HEK293 (cell line): ENCODE results near the gene CNTN4.

ENCODE experiments used
- CTCF ChIA-PET: fragments of 350-600 bp; formaldehyde crosslinking; extraction: SDS; loops from one replicate; lab custom pipeline; 2021; ENCODE audit warnings: antibody characterized with exemption; lab: Yijun Ruan, JAX
- POLR2A ChIA-PET: fragments of 300-600 bp; formaldehyde crosslinking; extraction: SDS; loops from one replicate; lab custom pipeline; 2020; ENCODE audit warnings: antibody characterized with exemption, inconsistent platforms; lab: Yijun Ruan, JAX
- H3K27ac ChIP-seq: fragments of 200-500 bp; sonication (Bioruptor generic); 2 replicates; pipeline ENCODE4 v1.5.1; 2014; ENCODE audit warnings: low read depth, low read length, control low read depth, inconsistent platforms; ENCODE audit errors: extremely low read depth
- H3K36me3 ChIP-seq, 2 experiments: fragments of 200-500 bp in 1 of 2; sonication (Bioruptor generic) in 1 of 2; 1 replicate in 1 of 2; 2 replicates in 1 of 2; pipeline ENCODE4 v1.5.1; 2014 to 2017; ENCODE audit warnings: inconsistent platforms in 2 of 2, low read length in 2 of 2; ENCODE audit not compliant: control insufficient read depth in 2 of 2, insufficient read depth in 1 of 2
- H3K4me1 ChIP-seq: fragments of 200-500 bp; sonication (Bioruptor generic); 2 replicates; pipeline ENCODE4 v1.5.1; 2014; ENCODE audit warnings: mild to moderate bottlenecking, low read length, inconsistent platforms; ENCODE audit not compliant: control insufficient read depth, insufficient read depth
- H3K4me3 ChIP-seq: 2 replicates; pipeline ENCODE4 v1.5.1; 2011; ENCODE audit warnings: low read depth, mild to moderate bottlenecking, control low read depth, low read length, moderate library complexity
- H3K9me3 ChIP-seq: fragments of 200-500 bp; sonication (Bioruptor generic); 2 replicates; pipeline ENCODE4 v1.5.1; 2014; ENCODE audit warnings: low read depth, low read length, inconsistent platforms; ENCODE audit not compliant: control insufficient read depth, insufficient read depth
- TCF7L2 ChIP-seq: IDR thresholded peaks from 2 replicates; pipeline ENCODE4 v1.6.1; 2011; ENCODE audit warnings: low read depth, mild to moderate bottlenecking, inconsistent platforms, low read length, moderate library complexity, borderline replicate concordance
- ZEB2 ChIP-seq: fragments of 450-650 bp; formaldehyde crosslinking; IDR thresholded peaks from 2 replicates; pipeline ENCODE4 v1.5.1; 2016; ENCODE audit warnings: missing biosample characterization, missing genetic modification characterization
- ZFP3 ChIP-seq: fragments of 450-650 bp; formaldehyde crosslinking; IDR thresholded peaks from 2 replicates; pipeline ENCODE4 v1.5.1; 2016; ENCODE audit warnings: low read depth, missing biosample characterization, missing genetic modification characterization
- ZNF132 ChIP-seq: fragments of 450-650 bp; formaldehyde crosslinking; IDR thresholded peaks from 2 replicates; pipeline ENCODE4 v1.5.1; 2017; ENCODE audit warnings: missing biosample characterization, missing genetic modification characterization, borderline replicate concordance
- ZNF169 ChIP-seq: fragments of 450-650 bp; formaldehyde crosslinking; IDR thresholded peaks from 2 replicates; pipeline ENCODE4 v1.5.1; 2016; ENCODE audit warnings: missing biosample characterization, missing genetic modification characterization
- ZNF2 ChIP-seq: fragments of 450-650 bp; formaldehyde crosslinking; IDR thresholded peaks from 2 replicates; pipeline ENCODE4 v1.5.1; 2016; ENCODE audit warnings: missing biosample characterization, missing genetic modification characterization
- ZNF311 ChIP-seq: fragments of 450-650 bp; formaldehyde crosslinking; IDR thresholded peaks from 2 replicates; pipeline ENCODE4 v1.5.1; 2017; ENCODE audit warnings: missing biosample characterization, missing genetic modification characterization, borderline replicate concordance
- ZNF350 ChIP-seq: fragments of 450-650 bp; formaldehyde crosslinking; IDR thresholded peaks from 2 replicates; pipeline ENCODE4 v1.5.0; 2017; ENCODE audit warnings: missing biosample characterization, mild to moderate bottlenecking, missing genetic modification characterization
- ZNF416 ChIP-seq: fragments of 450-650 bp; formaldehyde crosslinking; IDR thresholded peaks from 2 replicates; pipeline ENCODE4 v1.5.1; 2016; ENCODE audit warnings: missing biosample characterization, missing genetic modification characterization
- ZNF549 ChIP-seq: fragments of 450-650 bp; IDR thresholded peaks from 2 replicates; pipeline ENCODE4 v1.5.1; 2018; ENCODE audit warnings: missing biosample characterization, missing genetic modification characterization, mild to moderate bottlenecking, inconsistent platforms, moderate library complexity
- ZNF791 ChIP-seq: fragments of 450-650 bp; formaldehyde crosslinking; IDR thresholded peaks from 2 replicates; pipeline ENCODE4 v1.5.1; 2016; ENCODE audit warnings: missing biosample characterization, missing genetic modification characterization
- TF ChIP-seq, protein P1 (sequence below): fragments of 450-650 bp; formaldehyde crosslinking; IDR thresholded peaks from 2 replicates; pipeline ENCODE4 v1.5.1; 2016; ENCODE audit warnings: missing biosample characterization, missing genetic modification characterization, low read depth
- TF ChIP-seq, protein P2 (sequence below): fragments of 450-650 bp; formaldehyde crosslinking; IDR thresholded peaks from 2 replicates; pipeline ENCODE4 v1.5.1; 2017; ENCODE audit warnings: missing biosample characterization, missing genetic modification characterization
- TF ChIP-seq, protein P3 (sequence below): fragments of 450-650 bp; formaldehyde crosslinking; IDR thresholded peaks from 2 replicates; pipeline ENCODE4 v1.5.1; 2017; ENCODE audit warnings: missing biosample characterization, mild to moderate bottlenecking, missing genetic modification characterization, moderate library complexity
- TF ChIP-seq, protein P4 (sequence below): fragments of 450-650 bp; formaldehyde crosslinking; IDR thresholded peaks from 2 replicates; pipeline ENCODE4 v1.5.1; 2016; ENCODE audit warnings: missing biosample characterization, missing genetic modification characterization
- TF ChIP-seq, protein P5 (sequence below): fragments of 450-650 bp; IDR thresholded peaks from 2 replicates; pipeline ENCODE4 v1.5.1; 2018; ENCODE audit warnings: missing biosample characterization, missing genetic modification characterization
- TF ChIP-seq, protein P6 (sequence below): fragments of 450-650 bp; formaldehyde crosslinking; IDR thresholded peaks from 2 replicates; pipeline ENCODE4 v1.5.1; 2016; ENCODE audit warnings: missing biosample characterization, missing genetic modification characterization
- TF ChIP-seq, protein P7 (sequence below): fragments of 450-650 bp; formaldehyde crosslinking; IDR thresholded peaks from 2 replicates; pipeline ENCODE4 v1.5.1; 2016; ENCODE audit warnings: missing biosample characterization, missing genetic modification characterization

Gene CNTN4

DNA sequence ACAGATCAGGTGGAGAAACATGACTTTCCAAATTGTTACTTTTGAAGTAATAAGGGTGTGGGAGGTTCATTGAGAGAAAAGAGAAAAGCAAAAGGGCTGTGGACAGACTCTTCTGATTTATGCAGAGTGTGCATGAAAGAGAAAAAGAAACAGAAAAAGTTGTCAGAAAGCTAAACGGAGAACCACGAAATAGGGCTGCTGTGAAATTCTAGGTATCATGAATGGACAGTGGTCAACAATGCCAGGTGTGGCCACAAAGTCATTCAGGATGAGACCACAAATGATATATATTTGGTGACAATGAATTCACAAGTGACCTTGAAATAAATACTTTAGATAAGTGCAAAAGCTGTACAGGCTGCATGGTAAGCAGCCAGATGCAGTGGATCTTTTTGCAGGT is 841.4 kb downstream of the CNTN4 start:
- Histone ChIP-seq H3K4me3 (no peak overlapping the region), H3K9me3 (no peaks in the 10 kb centered on the region), H3K36me3 (no peaks in the 10 kb centered on the region), H3K27ac (no peak overlapping the region), H3K4me1 (no peaks in the 10 kb centered on the region)
- ChIA-PET CTCF (interaction anchor here (0.6 to 0.7 kb wide), 2 partner anchors 248 to 773 kb away, joined by 3 read pairs; no protein-coding TSS in a partner anchor), POLR2A (no interaction called here)
- TF ChIP-seq ZNF416 (tag by site-specific recombination) (no peak), ZNF2 (tag by site-specific recombination) (no peak), TCF7L2 (no peak), ZNF791 (no peak), ZEB2 (tag by site-specific recombination) (no peak), ZFP3 (no peak), ZNF132 (tag by site-specific recombination) (no peak), ZNF169 (tag by site-specific recombination) (no peak), ZNF350 (tag by site-specific recombination) (no peak), ZNF311 (tag by site-specific recombination) (no peak), ZNF549 (tag by site-specific recombination) (no peak)
- TF ChIP-seq, protein P1, sequence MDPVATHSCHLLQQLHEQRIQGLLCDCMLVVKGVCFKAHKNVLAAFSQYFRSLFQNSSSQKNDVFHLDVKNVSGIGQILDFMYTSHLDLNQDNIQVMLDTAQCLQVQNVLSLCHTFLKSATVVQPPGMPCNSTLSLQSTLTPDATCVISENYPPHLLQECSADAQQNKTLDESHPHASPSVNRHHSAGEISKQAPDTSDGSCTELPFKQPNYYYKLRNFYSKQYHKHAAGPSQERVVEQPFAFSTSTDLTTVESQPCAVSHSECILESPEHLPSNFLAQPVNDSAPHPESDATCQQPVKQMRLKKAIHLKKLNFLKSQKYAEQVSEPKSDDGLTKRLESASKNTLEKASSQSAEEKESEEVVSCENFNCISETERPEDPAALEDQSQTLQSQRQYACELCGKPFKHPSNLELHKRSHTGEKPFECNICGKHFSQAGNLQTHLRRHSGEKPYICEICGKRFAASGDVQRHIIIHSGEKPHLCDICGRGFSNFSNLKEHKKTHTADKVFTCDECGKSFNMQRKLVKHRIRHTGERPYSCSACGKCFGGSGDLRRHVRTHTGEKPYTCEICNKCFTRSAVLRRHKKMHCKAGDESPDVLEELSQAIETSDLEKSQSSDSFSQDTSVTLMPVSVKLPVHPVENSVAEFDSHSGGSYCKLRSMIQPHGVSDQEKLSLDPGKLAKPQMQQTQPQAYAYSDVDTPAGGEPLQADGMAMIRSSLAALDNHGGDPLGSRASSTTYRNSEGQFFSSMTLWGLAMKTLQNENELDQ (tag by site-specific recombination): no peak
- TF ChIP-seq, protein P2, sequence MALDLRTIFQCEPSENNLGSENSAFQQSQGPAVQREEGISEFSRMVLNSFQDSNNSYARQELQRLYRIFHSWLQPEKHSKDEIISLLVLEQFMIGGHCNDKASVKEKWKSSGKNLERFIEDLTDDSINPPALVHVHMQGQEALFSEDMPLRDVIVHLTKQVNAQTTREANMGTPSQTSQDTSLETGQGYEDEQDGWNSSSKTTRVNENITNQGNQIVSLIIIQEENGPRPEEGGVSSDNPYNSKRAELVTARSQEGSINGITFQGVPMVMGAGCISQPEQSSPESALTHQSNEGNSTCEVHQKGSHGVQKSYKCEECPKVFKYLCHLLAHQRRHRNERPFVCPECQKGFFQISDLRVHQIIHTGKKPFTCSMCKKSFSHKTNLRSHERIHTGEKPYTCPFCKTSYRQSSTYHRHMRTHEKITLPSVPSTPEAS: no peak
- TF ChIP-seq, protein P3, sequence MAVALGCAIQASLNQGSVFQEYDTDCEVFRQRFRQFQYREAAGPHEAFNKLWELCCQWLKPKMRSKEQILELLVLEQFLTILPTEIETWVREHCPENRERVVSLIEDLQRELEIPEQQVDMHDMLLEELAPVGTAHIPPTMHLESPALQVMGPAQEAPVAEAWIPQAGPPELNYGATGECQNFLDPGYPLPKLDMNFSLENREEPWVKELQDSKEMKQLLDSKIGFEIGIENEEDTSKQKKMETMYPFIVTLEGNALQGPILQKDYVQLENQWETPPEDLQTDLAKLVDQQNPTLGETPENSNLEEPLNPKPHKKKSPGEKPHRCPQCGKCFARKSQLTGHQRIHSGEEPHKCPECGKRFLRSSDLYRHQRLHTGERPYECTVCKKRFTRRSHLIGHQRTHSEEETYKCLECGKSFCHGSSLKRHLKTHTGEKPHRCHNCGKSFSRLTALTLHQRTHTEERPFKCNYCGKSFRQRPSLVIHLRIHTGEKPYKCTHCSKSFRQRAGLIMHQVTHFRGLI (tag by site-specific recombination): no peak
- TF ChIP-seq, protein P4, sequence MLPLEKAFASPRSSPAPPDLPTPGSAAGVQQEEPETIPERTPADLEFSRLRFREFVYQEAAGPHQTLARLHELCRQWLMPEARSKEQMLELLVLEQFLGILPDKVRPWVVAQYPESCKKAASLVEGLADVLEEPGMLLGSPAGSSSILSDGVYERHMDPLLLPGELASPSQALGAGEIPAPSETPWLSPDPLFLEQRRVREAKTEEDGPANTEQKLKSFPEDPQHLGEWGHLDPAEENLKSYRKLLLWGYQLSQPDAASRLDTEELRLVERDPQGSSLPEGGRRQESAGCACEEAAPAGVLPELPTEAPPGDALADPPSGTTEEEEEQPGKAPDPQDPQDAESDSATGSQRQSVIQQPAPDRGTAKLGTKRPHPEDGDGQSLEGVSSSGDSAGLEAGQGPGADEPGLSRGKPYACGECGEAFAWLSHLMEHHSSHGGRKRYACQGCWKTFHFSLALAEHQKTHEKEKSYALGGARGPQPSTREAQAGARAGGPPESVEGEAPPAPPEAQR (tag by site-specific recombination): no peak
- TF ChIP-seq, protein P5, sequence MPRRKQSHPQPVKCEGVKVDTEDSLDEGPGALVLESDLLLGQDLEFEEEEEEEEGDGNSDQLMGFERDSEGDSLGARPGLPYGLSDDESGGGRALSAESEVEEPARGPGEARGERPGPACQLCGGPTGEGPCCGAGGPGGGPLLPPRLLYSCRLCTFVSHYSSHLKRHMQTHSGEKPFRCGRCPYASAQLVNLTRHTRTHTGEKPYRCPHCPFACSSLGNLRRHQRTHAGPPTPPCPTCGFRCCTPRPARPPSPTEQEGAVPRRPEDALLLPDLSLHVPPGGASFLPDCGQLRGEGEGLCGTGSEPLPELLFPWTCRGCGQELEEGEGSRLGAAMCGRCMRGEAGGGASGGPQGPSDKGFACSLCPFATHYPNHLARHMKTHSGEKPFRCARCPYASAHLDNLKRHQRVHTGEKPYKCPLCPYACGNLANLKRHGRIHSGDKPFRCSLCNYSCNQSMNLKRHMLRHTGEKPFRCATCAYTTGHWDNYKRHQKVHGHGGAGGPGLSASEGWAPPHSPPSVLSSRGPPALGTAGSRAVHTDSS (tag by site-specific recombination): no peak
- TF ChIP-seq, protein P6, sequence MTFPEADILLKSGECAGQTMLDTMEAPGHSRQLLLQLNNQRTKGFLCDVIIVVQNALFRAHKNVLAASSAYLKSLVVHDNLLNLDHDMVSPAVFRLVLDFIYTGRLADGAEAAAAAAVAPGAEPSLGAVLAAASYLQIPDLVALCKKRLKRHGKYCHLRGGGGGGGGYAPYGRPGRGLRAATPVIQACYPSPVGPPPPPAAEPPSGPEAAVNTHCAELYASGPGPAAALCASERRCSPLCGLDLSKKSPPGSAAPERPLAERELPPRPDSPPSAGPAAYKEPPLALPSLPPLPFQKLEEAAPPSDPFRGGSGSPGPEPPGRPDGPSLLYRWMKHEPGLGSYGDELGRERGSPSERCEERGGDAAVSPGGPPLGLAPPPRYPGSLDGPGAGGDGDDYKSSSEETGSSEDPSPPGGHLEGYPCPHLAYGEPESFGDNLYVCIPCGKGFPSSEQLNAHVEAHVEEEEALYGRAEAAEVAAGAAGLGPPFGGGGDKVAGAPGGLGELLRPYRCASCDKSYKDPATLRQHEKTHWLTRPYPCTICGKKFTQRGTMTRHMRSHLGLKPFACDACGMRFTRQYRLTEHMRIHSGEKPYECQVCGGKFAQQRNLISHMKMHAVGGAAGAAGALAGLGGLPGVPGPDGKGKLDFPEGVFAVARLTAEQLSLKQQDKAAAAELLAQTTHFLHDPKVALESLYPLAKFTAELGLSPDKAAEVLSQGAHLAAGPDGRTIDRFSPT (tag by site-specific recombination): no peak
- TF ChIP-seq, protein P7, sequence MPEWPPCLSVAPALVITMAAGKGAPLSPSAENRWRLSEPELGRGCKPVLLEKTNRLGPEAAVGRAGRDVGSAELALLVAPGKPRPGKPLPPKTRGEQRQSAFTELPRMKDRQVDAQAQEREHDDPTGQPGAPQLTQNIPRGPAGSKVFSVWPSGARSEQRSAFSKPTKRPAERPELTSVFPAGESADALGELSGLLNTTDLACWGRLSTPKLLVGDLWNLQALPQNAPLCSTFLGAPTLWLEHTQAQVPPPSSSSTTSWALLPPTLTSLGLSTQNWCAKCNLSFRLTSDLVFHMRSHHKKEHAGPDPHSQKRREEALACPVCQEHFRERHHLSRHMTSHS (tag by site-specific recombination): no peak
- TF ChIP-seq, all 188 proteins: peak for 0
